A673 (cell line): Measurements from ENCODE around the gene LRRC27. TPM values are rescaled to one million over a fixed set of nuclear protein-coding genes. Genes with fewer than 3 reads are reported as not detected.
A peak's percentile ranks its signal among the peaks of the same experiment; 100 is the strongest.

Experiments used
- BruUV-seq: library from RNA; stranded (reverse); fragments of 400-500 nt; replicated peaks from 2 replicates; lab custom pipeline; 2021; lab: Mats Ljungman, UMichigan
- CTCF ChIA-PET: fragments of 300-600 bp; sonication (Branson Sonifier 250); formaldehyde crosslinking; loops from one replicate; lab custom pipeline; 2022; ENCODE audit warnings: antibody characterized with exemption; lab: Charles Lee
- POLR2A ChIA-PET: fragments of 300-600 bp; sonication (Branson Sonifier 250); formaldehyde crosslinking; loops from one replicate; lab custom pipeline; 2022; ENCODE audit warnings: antibody characterized with exemption; ENCODE audit not compliant: low non-redundant PET; lab: Charles Lee
- DNase-seq: peaks from one replicate; pipeline ENCODE4 v3.0.0-alpha.2; 2015; ENCODE audit warnings: low spot score
- H3K27ac ChIP-seq: fragments of 200-600 bp; sonication (generic); 2 replicates; pipeline ENCODE4 v1.5.1; 2016; ENCODE audit warnings: mixed run types, low read depth, mild to moderate bottlenecking, mixed read lengths, antibody characterized with exemption, low read length; ENCODE audit not compliant: poor library complexity, severe bottlenecking
- H3K27me3 ChIP-seq: fragments of 200-600 bp; sonication (generic); replicated peaks from 2 replicates; pipeline ENCODE4 v1.6.1; 2017; ENCODE audit warnings: mixed run types, low read depth, mild to moderate bottlenecking, mixed read lengths, antibody characterized with exemption, low read length; ENCODE audit not compliant: insufficient read depth, poor library complexity
- H3K36me3 ChIP-seq: fragments of 200-600 bp; sonication (generic); 2 replicates; pipeline ENCODE4 v1.6.1; 2016; ENCODE audit warnings: mixed run types, mild to moderate bottlenecking, mixed read lengths, antibody characterized with exemption, low read length; ENCODE audit not compliant: insufficient read depth, poor library complexity, severe bottlenecking
- H3K4me1 ChIP-seq: fragments of 200-600 bp; sonication (generic); 2 replicates; pipeline ENCODE4 v1.6.1; 2017; ENCODE audit warnings: mixed run types, mild to moderate bottlenecking, mixed read lengths, antibody characterized with exemption, low read length; ENCODE audit not compliant: insufficient read depth, poor library complexity, severe bottlenecking
- H3K4me3 ChIP-seq: fragments of 200-600 bp; sonication (generic); 2 replicates; pipeline ENCODE4 v1.5.1; 2016; ENCODE audit warnings: low read depth, mixed run types, mild to moderate bottlenecking, mixed read lengths, low read length; ENCODE audit not compliant: poor library complexity, severe bottlenecking
- H3K9me3 ChIP-seq: fragments of 200-600 bp; sonication (generic); 2 replicates; pipeline ENCODE4 v1.6.1; 2016; ENCODE audit warnings: mixed run types, low read depth, mild to moderate bottlenecking, mixed read lengths, antibody characterized with exemption, low read length; ENCODE audit not compliant: poor library complexity, severe bottlenecking
- CTCF ChIP-seq: fragments of 300-800, 200-600 bp; sonication (generic); conservative IDR thresholded peaks from 2 replicates; pipeline ENCODE4 v1.5.1; 2017; ENCODE audit warnings: low read depth, mild to moderate bottlenecking, antibody characterized with exemption, low read length, moderate library complexity, mixed read lengths
- EZH2 ChIP-seq: fragments of 200-600 bp; sonication (generic); IDR thresholded peaks from 2 replicates; pipeline ENCODE4 v1.6.1; 2017; ENCODE audit warnings: borderline replicate concordance, low read depth, mild to moderate bottlenecking, mixed read lengths, antibody characterized with exemption, low read length; ENCODE audit not compliant: poor library complexity, severe bottlenecking
- intact Hi-C: fragments of 100-400 bp; cut with micrococcal nuclease; formaldehyde crosslinking; loops from one replicate; pipeline ENCODE4 v1.10.0; 2022; ENCODE audit not compliant: unreplicated experiment
- total RNA-seq: library from RNA; stranded (reverse); gene quantifications from 2 replicates; pipeline ENCODE4 v1.2.3, GENCODE V29; 2021

Gene LRRC27
- total RNA-seq, 1 experiment from 2014 or later = 11.5 TPM

GRCh38 chr10:132396494-132397035 is 64.6 kb downstream of the LRRC27 start:
- POLR2A ChIA-PET = no interaction called here

GRCh38 chr10:132397036-132397541 is 65.1 kb downstream of the LRRC27 start, which contains the start of gene PWWP2B:
Gene PWWP2B, plus strand, starts transcription at chr10:132397200. Its CDS starts 27 bp downstream, at chr10:132397227.
- peak within 1 kb of the TSS; percentile 76 for H3K27ac ChIP-seq
- H3K27me3 ChIP-seq = no peaks in the 10 kb centered on the region
- peaks cover 17% of the 10 kb centered on the region for H3K4me1 ChIP-seq
- TF ChIP-seq EZH2 = no peak
- no peak for TF ChIP-seq CTCF
- ChIA-PET POLR2A (no interaction called here), CTCF (no interaction called here)
- no TSS peak for BruUV-seq
- H3K36me3 ChIP-seq = no peaks in the 10 kb centered on the region
- H3K9me3 ChIP-seq = no peaks in the 10 kb centered on the region
- DNase-seq = peak; percentile 50
- intact Hi-C loops = no loop called here
- peak within 1 kb of the TSS; percentile 69 for H3K4me3 ChIP-seq

More at GRCh38 chr10:132396494-132397035, 64.6 kb downstream of the LRRC27 start:
- TF ChIP-seq EZH2 (no peak), CTCF (no peak)
- CTCF ChIA-PET = no interaction called here
- BruUV-seq = no TSS peak
- Histone ChIP-seq H3K4me1 (peaks cover 17% of the 10 kb centered on the region), H3K36me3 (no peaks in the 10 kb centered on the region), H3K27ac (peak overlapping the region; percentile 47), H3K27me3 (no peaks in the 10 kb centered on the region), H3K4me3 (peak overlapping the region; percentile 69), H3K9me3 (no peaks in the 10 kb centered on the region)
- intact Hi-C loops = no loop called here
- DNase-seq = peak; percentile 73

GRCh38 chr10:132397671-132398565 is 65.9 kb downstream of the LRRC27 start:
- POLR2A ChIA-PET = no interaction called here
- Histone ChIP-seq H3K4me1 (peaks cover 17% of the 10 kb centered on the region), H3K27ac (peak overlapping the region; percentile 76), H3K4me3 (peak overlapping the region; percentile 69), H3K27me3 (no peaks in the 10 kb centered on the region), H3K9me3 (no peaks in the 10 kb centered on the region), H3K36me3 (no peaks in the 10 kb centered on the region)
- intact Hi-C loops = loop anchor here (2.0 kb wide), 1 partner anchor 47 kb away; no protein-coding TSS in a partner anchor
- BruUV-seq = TSS peak; percentile 29
- DNase-seq = peak; percentile 49
- TF ChIP-seq CTCF (no peak), EZH2 (no peak)
- CTCF ChIA-PET = no interaction called here
